Panc1 (cell line): ENCODE measurements around the gene NELFE.

ENCODE experiments used
- CTCF ChIP-seq: fragments of 450-650 bp; IDR thresholded peaks from 2 replicates; pipeline ENCODE4 v1.5.1; 2017; ENCODE audit warnings: mild to moderate bottlenecking
- POLR2AphosphoS5 ChIP-seq: IDR thresholded peaks from 2 replicates; pipeline ENCODE4 v1.6.1; 2012; ENCODE audit warnings: mild to moderate bottlenecking, low read depth, low read length, moderate library complexity
- REST ChIP-seq, 2 experiments: IDR thresholded peaks; 2 replicates each; pipeline ENCODE4 v1.6.1; 2011 to 2012; ENCODE audit warnings: low read depth in 2 of 2, control low read depth in 1 of 2, low read length in 1 of 2, mild to moderate bottlenecking in 1 of 2, moderate library complexity in 1 of 2; ENCODE audit not compliant: insufficient read depth in 1 of 2
- SIN3A ChIP-seq: IDR thresholded peaks from 2 replicates; pipeline ENCODE4 v1.6.1; 2012; ENCODE audit warnings: low read depth, mild to moderate bottlenecking, low read length, moderate library complexity, borderline replicate concordance; ENCODE audit not compliant: insufficient read depth
- TCF7L2 ChIP-seq: IDR thresholded peaks from 2 replicates; pipeline ENCODE4 v1.6.1; 2011; ENCODE audit warnings: mild to moderate bottlenecking, low read depth, low read length, inconsistent platforms

- TF ChIP-seq CTCF (no peak), REST (IDR thresholded peaks at IDR 0.05; ENCODE audit: insufficient read depth in 1 of 2, low read depth in 2 of 2, low read length in 1 of 2) (no peak), SIN3A (no peak), TCF7L2 (no peak), POLR2AphosphoS5 (no peak)
These were observed 6.9 kb upstream of the NELFE start for GRCh38 chr6:31965700-31966099.
